Embryonic facial prominence (tissue), 1 donor: ENCODE data around the gene MMP14.
"Not testable (repeated sequence)": the region's sequence is repeated elsewhere in the genome, so short reads cannot be mapped to it uniquely, and the experiment has no call there.

Experiments
- DNase-seq: peaks from one replicate; pipeline ENCODE4 v3.0.0-alpha.2; 2016; ENCODE audit errors: extremely low spot score

Gene MMP14

GRCh38 chr14:22836301-22837113 lies at the start of gene MMP14:
TSS of gene MMP14 (plus strand) at chr14:22836585. CDS start at chr14:22836818, 233 bp downstream.
- peak; percentile 90 for DNase-seq

GRCh38 chr14:22786685-22787084 lies 49.7 kb upstream of the MMP14 start:
- no peak for DNase-seq

- DNase-seq = no peak
These were observed 45.1 kb upstream of the MMP14 start for GRCh38 chr14:22791301-22791700.

- DNase-seq = no peak
These were observed 44.2 kb upstream of the MMP14 start for GRCh38 chr14:22792158-22792557.

GRCh38 chr14:22793550-22793949 lies 42.8 kb upstream of the MMP14 start:
- DNase-seq = not testable (repeated sequence)

- DNase-seq = no peak
These were observed 42.4 kb upstream of the MMP14 start for GRCh38 chr14:22793976-22794375.

- DNase-seq = no peak
These were observed 41.8 kb upstream of the MMP14 start for GRCh38 chr14:22794551-22794951.

- no peak for DNase-seq
These were observed 40.2 kb upstream of the MMP14 start for GRCh38 chr14:22796087-22796707.

GRCh38 chr14:22797017-22797917 lies 39.1 kb upstream of the MMP14 start:
- DNase-seq = no peak

- no peak for DNase-seq
These were observed 37.9 kb upstream of the MMP14 start for GRCh38 chr14:22798528-22798927.

GRCh38 chr14:22800346-22800745 lies 36.0 kb upstream of the MMP14 start:
- no peak for DNase-seq

GRCh38 chr14:22801716-22802115 lies 34.7 kb upstream of the MMP14 start:
- DNase-seq = no peak

GRCh38 chr14:22802860-22803686 lies 33.3 kb upstream of the MMP14 start:
- no peak for DNase-seq

- DNase-seq = no peak
These were observed 32.8 kb upstream of the MMP14 start for GRCh38 chr14:22803687-22803974.

- not testable (repeated sequence) for DNase-seq
These were observed 31.1 kb upstream of the MMP14 start for GRCh38 chr14:22805235-22805634.

GRCh38 chr14:22807432-22808087 lies 28.8 kb upstream of the MMP14 start:
- DNase-seq = no peak

- no peak for DNase-seq
These were observed 27.8 kb upstream of the MMP14 start for GRCh38 chr14:22808388-22809209.

- DNase-seq = no peak
These were observed 24.7 kb upstream of the MMP14 start for GRCh38 chr14:22811722-22812121.

GRCh38 chr14:22812744-22813143 lies 23.6 kb upstream of the MMP14 start:
- no peak for DNase-seq

GRCh38 chr14:22813145-22813544 lies 23.2 kb upstream of the MMP14 start:
- DNase-seq = no peak
